ENCODE measurements around the gene NR6A1.

DNA sequence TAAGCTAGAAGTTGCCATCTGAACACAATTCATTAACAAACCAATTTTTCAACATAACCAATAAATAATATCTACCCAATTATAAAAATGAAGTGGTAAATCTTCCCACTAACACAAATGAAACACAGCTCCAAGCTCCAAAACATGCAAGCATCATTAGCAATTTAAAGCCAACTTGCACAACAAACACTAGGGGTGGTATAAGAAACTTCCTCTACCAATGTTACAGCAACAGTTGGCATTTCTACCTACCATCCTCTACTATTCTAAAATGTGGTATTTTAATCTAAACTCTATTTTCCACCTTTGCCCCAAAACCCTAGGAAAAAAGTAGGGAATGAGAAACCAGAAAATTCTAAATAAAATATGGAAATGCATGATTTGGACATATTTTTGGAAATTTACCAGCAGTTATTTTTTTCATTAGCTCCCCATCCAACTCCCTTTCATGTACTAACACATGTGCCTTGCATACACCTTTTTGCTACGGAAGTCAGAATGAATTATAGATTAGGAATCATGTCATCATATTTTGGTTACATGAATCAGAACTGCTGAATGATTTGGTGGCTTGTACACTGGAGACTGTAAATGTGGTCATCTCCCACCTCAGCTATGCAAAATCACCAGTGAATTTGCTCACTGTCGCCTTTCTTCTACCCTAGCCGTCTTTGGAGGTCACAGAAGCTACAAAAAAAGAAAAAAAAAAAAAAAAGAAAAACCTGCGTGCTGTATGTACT is 4.1 kb downstream of the NR6A1 start:
- TF ChIP-seq, protein P1, sequence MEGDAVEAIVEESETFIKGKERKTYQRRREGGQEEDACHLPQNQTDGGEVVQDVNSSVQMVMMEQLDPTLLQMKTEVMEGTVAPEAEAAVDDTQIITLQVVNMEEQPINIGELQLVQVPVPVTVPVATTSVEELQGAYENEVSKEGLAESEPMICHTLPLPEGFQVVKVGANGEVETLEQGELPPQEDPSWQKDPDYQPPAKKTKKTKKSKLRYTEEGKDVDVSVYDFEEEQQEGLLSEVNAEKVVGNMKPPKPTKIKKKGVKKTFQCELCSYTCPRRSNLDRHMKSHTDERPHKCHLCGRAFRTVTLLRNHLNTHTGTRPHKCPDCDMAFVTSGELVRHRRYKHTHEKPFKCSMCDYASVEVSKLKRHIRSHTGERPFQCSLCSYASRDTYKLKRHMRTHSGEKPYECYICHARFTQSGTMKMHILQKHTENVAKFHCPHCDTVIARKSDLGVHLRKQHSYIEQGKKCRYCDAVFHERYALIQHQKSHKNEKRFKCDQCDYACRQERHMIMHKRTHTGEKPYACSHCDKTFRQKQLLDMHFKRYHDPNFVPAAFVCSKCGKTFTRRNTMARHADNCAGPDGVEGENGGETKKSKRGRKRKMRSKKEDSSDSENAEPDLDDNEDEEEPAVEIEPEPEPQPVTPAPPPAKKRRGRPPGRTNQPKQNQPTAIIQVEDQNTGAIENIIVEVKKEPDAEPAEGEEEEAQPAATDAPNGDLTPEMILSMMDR (IDR thresholded peaks at IDR 0.05) = no peak
- TF ChIP-seq POLR2A (IDR thresholded peaks at IDR 0.05) = no peak
